RWPE2 (cell line): Measurements from ENCODE around the gene XKR3.

Experiments used
- ATAC-seq: fragments of 200-7000 bp; cut with Tn5 transposase; 3 replicates; pipeline ENCODE4 v1.9.1; 2021; ENCODE audit warnings: low read depth
- DNase-seq: peaks from one replicate; pipeline ENCODE4 v3.0.0-alpha.2; 2020; ENCODE audit warnings: low spot score
- H3K27ac ChIP-seq: fragments of 450-650 bp; 2 replicates; pipeline ENCODE4 v1.5.1; 2017; ENCODE audit warnings: mild to moderate bottlenecking; ENCODE audit not compliant: poor library complexity, severe bottlenecking
- H3K27me3 ChIP-seq: fragments of 250-450 bp; sonication (Bioruptor Pico); 2 replicates; pipeline ENCODE4 v1.5.1; 2021; ENCODE audit warnings: mild to moderate bottlenecking, moderate library complexity; ENCODE audit not compliant: insufficient read depth, poor library complexity, severe bottlenecking
- H3K36me3 ChIP-seq: fragments of 250-450 bp; sonication (Bioruptor Pico); 2 replicates; pipeline ENCODE4 v1.5.1; 2020; ENCODE audit warnings: low read depth, mild to moderate bottlenecking, moderate library complexity
- H3K4me1 ChIP-seq: fragments of 250-450 bp; sonication (Bioruptor Pico); 2 replicates; pipeline ENCODE4 v1.5.1; 2021; ENCODE audit warnings: mild to moderate bottlenecking, moderate library complexity; ENCODE audit not compliant: insufficient read depth, poor library complexity, severe bottlenecking
- H3K4me3 ChIP-seq: fragments of 250-450 bp; sonication (Bioruptor Pico); 2 replicates; pipeline ENCODE4 v1.5.1; 2021; ENCODE audit warnings: mild to moderate bottlenecking, moderate library complexity; ENCODE audit not compliant: severe bottlenecking
- H3K9me3 ChIP-seq: fragments of 250-450 bp; sonication (Bioruptor Pico); 2 replicates; pipeline ENCODE4 v1.5.1; 2021; ENCODE audit warnings: mild to moderate bottlenecking, moderate library complexity; ENCODE audit not compliant: severe bottlenecking
- CTCF ChIP-seq: fragments of 450-650 bp; IDR thresholded peaks from one replicate; pipeline ENCODE4 v1.5.1; 2017; ENCODE audit warnings: mild to moderate bottlenecking, moderate library complexity; ENCODE audit not compliant: poor library complexity, severe bottlenecking

Gene XKR3

GRCh38 chr22:16847271-16847670 lies 22.1 kb upstream of the XKR3 start:
- DNase-seq = no peak
- no peak overlapping the region for H3K4me3 ChIP-seq
- H3K9me3 ChIP-seq = no peaks in the 10 kb centered on the region
- no peak for ATAC-seq
- no peaks in the 10 kb centered on the region for H3K36me3 ChIP-seq
- no peak overlapping the region for H3K27ac ChIP-seq
- H3K27me3 ChIP-seq = no peaks in the 10 kb centered on the region
- no peak for TF ChIP-seq CTCF
- peaks cover 15% of the 10 kb centered on the region for H3K4me1 ChIP-seq

GRCh38 chr22:16845881-16846280 lies 20.7 kb upstream of the XKR3 start:
- H3K36me3 ChIP-seq = no peaks in the 10 kb centered on the region
- no peak for TF ChIP-seq CTCF
- H3K4me3 ChIP-seq = no peak overlapping the region
- no peak overlapping the region for H3K27ac ChIP-seq
- DNase-seq = no peak
- peaks cover under 1% of the 10 kb centered on the region for H3K4me1 ChIP-seq
- ATAC-seq = no peak
- no peaks in the 10 kb centered on the region for H3K9me3 ChIP-seq
- no peaks in the 10 kb centered on the region for H3K27me3 ChIP-seq

GRCh38 chr22:16845465-16845864 lies 20.3 kb upstream of the XKR3 start:
- no peaks in the 10 kb centered on the region for H3K27me3 ChIP-seq
- no peaks in the 10 kb centered on the region for H3K9me3 ChIP-seq
- H3K27ac ChIP-seq = no peak overlapping the region
- ATAC-seq = no peak
- H3K4me3 ChIP-seq = no peak overlapping the region
- no peaks in the 10 kb centered on the region for H3K36me3 ChIP-seq
- H3K4me1 ChIP-seq = no peaks in the 10 kb centered on the region
- no peak for TF ChIP-seq CTCF
- no peak for DNase-seq

- no peak overlapping the region for H3K4me3 ChIP-seq
- H3K9me3 ChIP-seq = no peaks in the 10 kb centered on the region
- H3K27ac ChIP-seq = no peak overlapping the region
- no peaks in the 10 kb centered on the region for H3K27me3 ChIP-seq
- H3K4me1 ChIP-seq = no peaks in the 10 kb centered on the region
- H3K36me3 ChIP-seq = no peaks in the 10 kb centered on the region
- no peak for ATAC-seq
- no peak for TF ChIP-seq CTCF
- no peak for DNase-seq
Measured at GRCh38 chr22:16844529-16844928, 19.3 kb upstream of the XKR3 start.

- ATAC-seq = peak; percentile 59; the same call in 2 of the 3 replicates
- no peak for DNase-seq
- peak overlapping the region; percentile 28 for H3K27ac ChIP-seq
Measured at GRCh38 chr22:16838073-16838472, 12.9 kb upstream of the XKR3 start.

More at GRCh38 chr22:16838073-16838472, 12.9 kb upstream of the XKR3 start:
- TF ChIP-seq CTCF = no peak
- Histone ChIP-seq H3K9me3 (no peaks in the 10 kb centered on the region), H3K4me1 (peaks cover 16% of the 10 kb centered on the region), H3K27me3 (no peaks in the 10 kb centered on the region), H3K36me3 (no peaks in the 10 kb centered on the region), H3K4me3 (no peak overlapping the region)
